T-cell (primary cell): ENCODE data around the gene SLC26A8. TPM values are rescaled to one million over a fixed set of nuclear protein-coding genes. Genes with fewer than 3 reads are reported as not detected.

Experiments
- ATAC-seq, 4 experiments: fragments of 200-7000 bp in 3 of 4; fragments of 150-1000 bp in 1 of 4; cut with Tn5 transposase; replicated peaks in 1 of 4; 1 replicate in 3 of 4; 2 replicates in 1 of 4; pipeline ENCODE4 v1.10.0; 2021; ENCODE audit warnings: moderate library complexity in 3 of 4, mild to moderate bottlenecking in 2 of 4, moderate number of reproducible peaks in 1 of 4
- CTCF ChIA-PET, 2 donors: fragments of 300-600 bp; sonication (Branson Sonifier 250); formaldehyde crosslinking; loops; one replicate each; lab custom pipeline; 2022; ENCODE audit warnings: antibody characterized with exemption in 2 of 2; lab: Charles Lee
- POLR2A ChIA-PET, 2 donors: fragments of 300-600 bp; sonication (Branson Sonifier 250); formaldehyde crosslinking; loops; one replicate each; lab custom pipeline; 2022; ENCODE audit warnings: antibody characterized with exemption in 2 of 2; lab: Charles Lee
- DNase-seq, 35 experiments: peaks; one replicate each; pipeline versions ENCODE4 v3.0.0 to v3.0.0-alpha.2; 2013 to 2023
- H3K27ac ChIP-seq: one replicate; pipeline ENCODE4 v1.5.1; 2013; ENCODE audit warnings: low read length
- H3K27me3 ChIP-seq, 2 experiments: replicated peaks in 1 of 2; 1 replicate in 1 of 2; 2 replicates in 1 of 2; pipeline versions ENCODE4 v1.6.1 to v1.7.0; 2013; ENCODE audit warnings: low read length in 1 of 2, mixed read lengths in 1 of 2; ENCODE audit not compliant: control insufficient read depth in 2 of 2, insufficient read depth in 2 of 2; ENCODE audit errors: extremely low read depth in 1 of 2
- H3K36me3 ChIP-seq, 2 donors: 1 replicate in 1 of 2; 2 replicates in 1 of 2; pipeline versions ENCODE4 v1.6.1 to v1.7.0; 2013; ENCODE audit warnings: low read length in 1 of 2; ENCODE audit not compliant: control insufficient read depth in 2 of 2, insufficient read depth in 1 of 2; ENCODE audit errors: extremely low read depth in 1 of 2
- H3K4me1 ChIP-seq, 2 experiments: 1 replicate in 1 of 2; 2 replicates in 1 of 2; pipeline versions ENCODE4 v1.6.1 to v1.7.0; 2013; ENCODE audit warnings: low read length in 2 of 2, mixed read lengths in 1 of 2; ENCODE audit not compliant: insufficient read depth in 2 of 2, control insufficient read depth in 1 of 2; ENCODE audit errors: extremely low read depth in 1 of 2
- H3K4me3 ChIP-seq, 2 donors: 1 replicate in 1 of 2; 2 replicates in 1 of 2; pipeline versions ENCODE4 v1.5.1 to v1.7.0; 2013; ENCODE audit warnings: mild to moderate bottlenecking in 2 of 2, low read length in 1 of 2, moderate library complexity in 1 of 2; ENCODE audit not compliant: control insufficient read depth in 1 of 2; ENCODE audit errors: extremely low read depth in 1 of 2
- H3K9me3 ChIP-seq: 2 replicates; pipeline ENCODE4 v1.7.0; 2013
- H3K27ac Mint-ChIP-seq, 2 donors: one replicate each; pipeline ENCODE4 v1.8.0; 2020 to 2021; ENCODE audit warnings: mild to moderate bottlenecking in 2 of 2, mixed read lengths in 2 of 2
- H3K27me3 Mint-ChIP-seq, 2 donors: one replicate each; pipeline ENCODE4 v1.8.0; 2021 to 2022; ENCODE audit warnings: mixed read lengths in 2 of 2
- H3K36me3 Mint-ChIP-seq: one replicate; pipeline ENCODE4 v1.8.0; 2021; ENCODE audit warnings: mixed read lengths
- H3K4me1 Mint-ChIP-seq, 3 donors: one replicate each; pipeline ENCODE4 v1.8.0; 2020 to 2022; ENCODE audit warnings: mixed read lengths in 3 of 3, mild to moderate bottlenecking in 1 of 3
- H3K4me3 Mint-ChIP-seq, 3 donors: one replicate each; pipeline ENCODE4 v1.8.0; 2020 to 2022; ENCODE audit warnings: mild to moderate bottlenecking in 3 of 3, mixed read lengths in 3 of 3, moderate library complexity in 3 of 3
- H3K9me3 Mint-ChIP-seq, 3 donors: one replicate each; pipeline ENCODE4 v1.8.0; 2020 to 2022; ENCODE audit warnings: mixed read lengths in 3 of 3
- WGBS: methylation state at CpG from one replicate; pipeline ENCODE4 v1.1.5; 2013; ENCODE audit warnings: missing lambda C conversion rate; ENCODE audit not compliant: insufficient coverage; 5-methylcytosine and 5-hydroxymethylcytosine counted together
- total RNA-seq, 35 experiments: library from RNA in 6 of 35; stranded (reverse) in 6 of 35; fragments of 120-200 nt in 1 of 35; gene quantifications; one replicate each; pipeline versions ENCODE4 v1.2.1 to v1.2.4 and lab custom pipeline; 2013 to 2026

SLC26A8 gene
- total RNA-seq, 5 donors from 2014 or later (not counting 1 experiment from before 2014, with no cell fraction given), result not detected

DNA sequence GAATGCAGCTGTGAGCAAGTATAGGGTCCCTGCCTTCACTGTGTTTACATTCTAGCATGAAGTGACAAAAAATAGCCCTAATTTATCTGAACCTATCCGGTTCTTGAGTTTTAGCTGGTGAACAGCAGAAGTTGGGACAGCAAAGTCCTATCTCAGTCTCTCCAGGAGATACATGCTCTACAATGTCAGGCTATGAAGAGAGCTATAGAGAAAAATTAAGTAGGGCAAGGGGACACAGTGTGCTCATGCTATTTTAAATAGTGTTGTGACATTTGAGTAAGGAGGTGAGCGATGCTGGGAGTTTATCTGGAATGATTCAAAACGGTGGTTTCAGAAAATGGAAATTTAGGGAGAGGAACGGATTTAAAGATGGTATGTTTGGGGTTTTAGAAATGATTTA, 124.0 kb downstream of the SLC26A8 start:
- Histone ChIP-seq H3K9me3 (no peaks in the 10 kb centered on the region), H3K4me1 (no peaks in the 10 kb centered on the region), H3K27me3 (no peaks in the 10 kb centered on the region), H3K36me3 (peaks cover 0 to 23% of the 10 kb centered on the region in 2 donors), H3K4me3 (no peak overlapping the region), H3K27ac (no peak overlapping the region)
- POLR2A ChIA-PET, result no interaction called here
- H3K4me1 Mint-ChIP-seq, result peaks cover 24 to 29% (median 25%) of the 10 kb centered on the region in 3 donors
- 97% methylated on average over 3 of the region's 4 CpGs for WGBS
- peaks cover 41% of the 10 kb centered on the region for H3K36me3 Mint-ChIP-seq
- CTCF ChIA-PET, result interaction anchor here in 1 of 2 donors (0.6 kb wide), 1 partner anchor 697 kb away, joined by 3 read pairs; no protein-coding TSS in a partner anchor
- ATAC-seq (no peak), DNase-seq (no peak)
- peaks cover 0 to 4% (median 0%) of the 10 kb centered on the region in 3 donors for H3K9me3 Mint-ChIP-seq
- no peak overlapping the region for H3K4me3 Mint-ChIP-seq
- H3K27ac Mint-ChIP-seq, result no peak overlapping the region
- H3K27me3 Mint-ChIP-seq, result no peaks in the 10 kb centered on the region

DNA sequence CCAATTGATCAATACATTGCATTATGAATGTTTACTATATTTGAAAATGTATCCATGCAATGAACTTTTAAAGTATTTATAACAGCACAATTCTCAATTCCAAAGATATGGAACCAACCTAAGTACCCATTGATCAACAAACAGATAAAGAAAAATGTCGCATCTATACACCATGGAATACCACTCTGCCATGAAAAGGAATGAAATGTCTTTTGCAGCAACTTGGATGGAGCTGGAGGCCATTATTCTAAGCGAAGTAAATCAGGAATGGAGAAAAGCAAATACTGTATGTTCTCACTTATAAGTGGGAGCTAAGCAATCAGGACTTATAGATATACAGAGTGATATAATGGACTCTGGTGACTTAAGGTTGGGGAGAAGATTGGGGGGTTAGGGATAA, 126.4 kb downstream of the SLC26A8 start:
- ChIA-PET CTCF (no interaction called here), POLR2A (interaction anchor here in 1 of 2 donors (0.6 kb wide), 1 partner anchor 255 kb away, joined by 3 read pairs; no protein-coding TSS in a partner anchor)
- no peak for ATAC-seq
- 83% methylated on average over 1 of the region's 2 CpGs for WGBS
- DNase-seq, result no peak
- H3K9me3 ChIP-seq, result no peaks in the 10 kb centered on the region
- no peak overlapping the region for H3K4me3 ChIP-seq
- H3K36me3 ChIP-seq, result peaks cover 0 to 15% of the 10 kb centered on the region in 2 donors
- no peaks in the 10 kb centered on the region for H3K4me1 ChIP-seq
- Mint-ChIP-seq H3K27ac (no peak overlapping the region), H3K9me3 (peaks cover 0 to 4% (median 0%) of the 10 kb centered on the region in 3 donors), H3K27me3 (no peaks in the 10 kb centered on the region), H3K4me3 (no peak overlapping the region), H3K36me3 (peaks cover 37% of the 10 kb centered on the region), H3K4me1 (peaks cover 31 to 44% (median 40%) of the 10 kb centered on the region in 3 donors)
- no peaks in the 10 kb centered on the region for H3K27me3 ChIP-seq
- no peak overlapping the region for H3K27ac ChIP-seq

DNA sequence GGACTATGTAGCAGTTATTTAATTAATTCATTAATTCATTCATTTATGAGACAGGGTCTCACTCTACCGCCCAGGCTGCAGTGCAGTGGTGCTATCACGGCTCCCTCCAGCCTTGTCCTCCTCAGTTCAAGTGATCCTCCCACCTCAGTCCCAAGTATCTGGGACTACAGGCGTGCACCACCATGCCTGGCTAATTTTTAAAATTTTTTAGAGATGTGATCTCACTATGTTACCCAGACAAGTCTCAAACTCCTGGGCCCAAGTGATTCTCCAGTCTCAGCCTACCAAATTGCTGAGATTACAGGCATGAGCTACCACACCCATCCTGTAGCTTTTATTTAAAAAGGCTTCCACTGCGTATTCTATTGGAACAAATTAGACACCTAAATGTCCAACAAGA, 127.0 kb downstream of the SLC26A8 start:
- H3K4me3 Mint-ChIP-seq, result no peak overlapping the region
- no peaks in the 10 kb centered on the region for H3K27me3 Mint-ChIP-seq
- POLR2A ChIA-PET, result no interaction called here
- no peaks in the 10 kb centered on the region for H3K9me3 ChIP-seq
- H3K27ac ChIP-seq, result no peak overlapping the region
- H3K36me3 Mint-ChIP-seq, result peaks cover 39% of the 10 kb centered on the region
- WGBS, result 100% methylated on average over 2 of the region's 4 CpGs
- H3K36me3 ChIP-seq, result peaks cover 0 to 13% of the 10 kb centered on the region in 2 donors
- H3K4me3 ChIP-seq, result no peak overlapping the region
- DNase-seq, result no peak
- no peaks in the 10 kb centered on the region for H3K27me3 ChIP-seq
- peaks cover 33 to 42% (median 41%) of the 10 kb centered on the region in 3 donors for H3K4me1 Mint-ChIP-seq
- no peak for ATAC-seq
- peaks cover 0 to 4% (median 0%) of the 10 kb centered on the region in 3 donors for H3K9me3 Mint-ChIP-seq
- no peak overlapping the region for H3K27ac Mint-ChIP-seq
- CTCF ChIA-PET, result no interaction called here
- no peaks in the 10 kb centered on the region for H3K4me1 ChIP-seq

DNA sequence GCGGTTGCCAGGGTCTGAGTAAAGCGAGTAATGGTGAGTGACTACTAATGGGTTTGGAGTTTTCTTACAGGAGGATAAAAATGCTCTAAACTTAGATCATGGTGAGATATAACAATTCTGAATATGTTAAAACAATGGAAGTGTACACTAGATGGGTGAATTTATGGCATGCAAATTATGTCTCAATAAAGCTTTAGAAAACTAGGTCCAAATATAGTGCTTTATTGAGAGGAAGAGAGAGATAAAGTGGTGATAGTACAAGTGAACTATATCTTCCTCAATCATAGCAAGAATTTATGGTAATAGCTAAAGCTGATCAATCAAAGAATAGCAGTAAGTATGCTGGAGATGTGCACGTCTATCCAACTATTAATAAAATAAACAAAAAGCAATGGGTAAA, 127.4 kb downstream of the SLC26A8 start:
- WGBS, result 100% methylated on average over 2 of the region's 3 CpGs
- H3K4me3 Mint-ChIP-seq, result no peak overlapping the region
- Histone ChIP-seq H3K27me3 (no peaks in the 10 kb centered on the region), H3K27ac (no peak overlapping the region), H3K36me3 (peaks cover 0 to 13% of the 10 kb centered on the region in 2 donors), H3K4me3 (no peak overlapping the region), H3K9me3 (no peaks in the 10 kb centered on the region), H3K4me1 (no peaks in the 10 kb centered on the region)
- ChIA-PET POLR2A (no interaction called here), CTCF (no interaction called here)
- no peak for DNase-seq
- H3K27me3 Mint-ChIP-seq, result no peaks in the 10 kb centered on the region
- peaks cover 33 to 42% (median 41%) of the 10 kb centered on the region in 3 donors for H3K4me1 Mint-ChIP-seq
- peaks cover 0 to 4% (median 0%) of the 10 kb centered on the region in 3 donors for H3K9me3 Mint-ChIP-seq
- H3K36me3 Mint-ChIP-seq, result peaks cover 39% of the 10 kb centered on the region
- H3K27ac Mint-ChIP-seq, result no peak overlapping the region
- no peak for ATAC-seq

DNA sequence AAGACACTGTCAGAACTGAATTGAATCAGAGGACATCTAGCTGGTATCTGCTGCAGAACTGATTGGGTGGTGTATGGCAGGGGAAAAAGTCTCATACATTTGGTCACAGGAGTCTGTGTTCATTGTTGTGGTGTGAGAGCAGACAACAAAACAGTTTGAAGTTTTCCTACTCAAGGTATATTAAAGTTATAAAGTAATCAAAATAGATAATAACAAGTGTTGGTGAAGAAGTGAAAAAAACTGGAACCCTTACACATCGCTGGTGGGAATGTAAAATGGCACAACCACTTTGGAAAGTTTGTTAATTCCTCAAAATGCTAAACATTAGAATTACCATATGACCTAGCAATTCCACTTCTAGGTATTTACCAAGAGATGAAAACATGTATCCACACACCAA, 128.2 kb downstream of the SLC26A8 start:
- Mint-ChIP-seq H3K27me3 (no peaks in the 10 kb centered on the region), H3K9me3 (peaks cover 0 to 4% (median 0%) of the 10 kb centered on the region in 3 donors), H3K27ac (no peak overlapping the region), H3K36me3 (peaks cover 38% of the 10 kb centered on the region), H3K4me3 (no peak overlapping the region), H3K4me1 (peaks cover 32 to 42% (median 41%) of the 10 kb centered on the region in 3 donors)
- Histone ChIP-seq H3K36me3 (peaks cover 0 to 13% of the 10 kb centered on the region in 2 donors), H3K27me3 (no peaks in the 10 kb centered on the region), H3K4me1 (no peaks in the 10 kb centered on the region), H3K27ac (no peak overlapping the region), H3K9me3 (no peaks in the 10 kb centered on the region), H3K4me3 (no peak overlapping the region)
- no peak for ATAC-seq
- WGBS, result no CpG with 5 or more reads among the region's 1 CpG
- DNase-seq, result no peak
- POLR2A ChIA-PET, result interaction anchor here in 1 of 2 donors (0.7 kb wide), 1 partner anchor 564 kb away, joined by 3 read pairs; no protein-coding TSS in a partner anchor
- CTCF ChIA-PET, result no interaction called here

DNA sequence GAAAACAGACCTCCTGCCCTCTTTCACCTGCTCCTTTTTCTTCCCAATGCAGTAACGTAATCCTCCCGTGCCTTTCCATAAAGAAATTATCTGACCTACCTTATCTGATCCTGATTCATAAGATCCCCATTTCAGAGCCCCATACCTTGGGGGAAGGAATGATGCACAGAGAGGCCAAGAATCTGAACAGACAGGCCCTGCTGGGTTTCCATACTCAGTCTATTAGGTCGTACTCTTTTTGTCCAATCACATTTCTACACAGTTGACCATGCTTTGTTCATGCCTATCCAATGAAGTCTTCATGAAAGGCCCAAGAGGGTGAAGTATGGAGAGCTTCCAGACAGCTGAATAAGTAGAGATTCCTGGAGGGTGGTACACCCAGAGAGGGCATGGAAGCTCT, 128.9 kb downstream of the SLC26A8 start:
- no peaks in the 10 kb centered on the region for H3K27me3 Mint-ChIP-seq
- ChIA-PET POLR2A (interaction anchor here in 1 of 2 donors (0.7 kb wide), 1 partner anchor 564 kb away, joined by 3 read pairs; no protein-coding TSS in a partner anchor), CTCF (no interaction called here)
- H3K9me3 ChIP-seq, result no peaks in the 10 kb centered on the region
- peaks cover 0 to 11% of the 10 kb centered on the region in 2 donors for H3K36me3 ChIP-seq
- no peak overlapping the region for H3K4me3 ChIP-seq
- H3K9me3 Mint-ChIP-seq, result peaks cover 0 to 4% (median 0%) of the 10 kb centered on the region in 3 donors
- 80% methylated on average over 1 of the region's 3 CpGs for WGBS
- H3K27ac ChIP-seq, result no peak overlapping the region
- H3K36me3 Mint-ChIP-seq, result peaks cover 36% of the 10 kb centered on the region
- ATAC-seq (no peak), DNase-seq (no peak)
- peaks cover 29 to 38% (median 37%) of the 10 kb centered on the region in 3 donors for H3K4me1 Mint-ChIP-seq
- H3K4me3 Mint-ChIP-seq, result no peak overlapping the region
- H3K4me1 ChIP-seq, result no peaks in the 10 kb centered on the region
- no peaks in the 10 kb centered on the region for H3K27me3 ChIP-seq
- H3K27ac Mint-ChIP-seq, result no peak overlapping the region
